NCI-H1092 treated with DMSO at 0.1 percent for 48 hours (cell line): ENCODE data around the gene CNPY1.

Experiments
- DNase-seq: peaks from one replicate; lab custom pipeline; 2025; lab: John Stamatoyannopoulos, UW

CNPY1 gene

DNA sequence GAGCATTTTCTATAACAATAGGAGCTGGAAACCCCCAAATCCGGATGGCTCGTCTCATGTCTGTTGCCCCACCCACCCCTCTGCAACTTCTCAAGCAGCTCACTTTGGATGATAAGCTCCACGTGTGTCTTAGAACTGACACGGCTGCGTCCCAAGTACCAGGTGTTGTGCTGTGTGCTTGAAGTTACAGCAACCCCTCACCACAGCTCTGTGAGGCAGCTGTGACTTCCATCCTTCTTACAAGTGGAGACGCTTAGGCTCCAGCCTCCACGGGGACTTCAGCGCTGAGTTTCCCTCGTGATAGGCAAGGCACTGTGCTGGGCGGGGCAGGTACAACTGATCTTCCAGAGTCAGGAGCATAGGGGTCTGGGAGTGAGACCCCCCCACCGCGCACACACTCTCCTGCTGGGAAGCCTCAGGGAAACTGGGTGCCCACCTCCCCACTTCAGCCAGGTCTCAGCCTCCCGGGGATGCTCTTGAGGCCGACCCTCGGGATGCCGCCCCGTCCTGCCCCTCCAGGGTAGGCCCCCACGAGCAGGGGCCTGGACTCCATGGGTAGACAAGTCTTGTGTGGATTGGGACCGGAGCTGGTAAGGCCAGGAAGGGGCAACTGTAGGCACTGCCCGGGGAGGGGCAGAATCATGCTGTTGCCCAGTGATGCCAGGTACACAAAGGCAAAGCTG, 57.1 kb downstream of the CNPY1 start:
- no peak for DNase-seq

DNA sequence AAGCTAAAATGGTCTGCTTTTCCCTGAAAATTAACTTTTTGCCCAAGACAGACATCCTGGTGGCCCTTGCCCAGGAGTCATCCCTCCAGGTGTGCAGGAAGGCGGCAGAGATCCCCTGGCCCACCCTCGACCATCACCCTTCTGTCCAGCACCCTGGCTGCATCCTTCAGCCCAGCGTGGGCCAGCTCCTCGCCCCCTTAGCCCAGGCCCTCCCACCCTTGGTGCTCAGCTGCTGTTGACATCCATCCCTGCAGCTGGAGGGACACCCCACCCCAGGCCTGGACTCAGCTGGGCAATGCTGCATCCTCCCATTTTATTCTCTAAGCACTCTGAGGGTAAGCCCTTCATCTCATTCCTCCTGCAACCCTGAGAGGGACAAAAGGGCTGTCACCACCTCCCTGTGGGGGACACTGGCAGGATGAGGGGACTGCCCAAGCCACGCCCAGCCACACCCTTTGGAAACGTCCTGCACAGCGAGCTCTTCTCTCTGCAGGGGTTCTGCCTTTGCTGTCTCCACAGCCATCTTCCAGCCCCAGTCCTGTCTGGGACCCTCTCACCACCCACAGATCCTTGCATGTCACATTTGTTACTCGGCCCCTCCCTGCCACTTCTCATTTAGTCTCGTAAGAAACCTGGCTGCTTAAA, 57.8 kb downstream of the CNPY1 start:
- DNase-seq = no peak

DNA sequence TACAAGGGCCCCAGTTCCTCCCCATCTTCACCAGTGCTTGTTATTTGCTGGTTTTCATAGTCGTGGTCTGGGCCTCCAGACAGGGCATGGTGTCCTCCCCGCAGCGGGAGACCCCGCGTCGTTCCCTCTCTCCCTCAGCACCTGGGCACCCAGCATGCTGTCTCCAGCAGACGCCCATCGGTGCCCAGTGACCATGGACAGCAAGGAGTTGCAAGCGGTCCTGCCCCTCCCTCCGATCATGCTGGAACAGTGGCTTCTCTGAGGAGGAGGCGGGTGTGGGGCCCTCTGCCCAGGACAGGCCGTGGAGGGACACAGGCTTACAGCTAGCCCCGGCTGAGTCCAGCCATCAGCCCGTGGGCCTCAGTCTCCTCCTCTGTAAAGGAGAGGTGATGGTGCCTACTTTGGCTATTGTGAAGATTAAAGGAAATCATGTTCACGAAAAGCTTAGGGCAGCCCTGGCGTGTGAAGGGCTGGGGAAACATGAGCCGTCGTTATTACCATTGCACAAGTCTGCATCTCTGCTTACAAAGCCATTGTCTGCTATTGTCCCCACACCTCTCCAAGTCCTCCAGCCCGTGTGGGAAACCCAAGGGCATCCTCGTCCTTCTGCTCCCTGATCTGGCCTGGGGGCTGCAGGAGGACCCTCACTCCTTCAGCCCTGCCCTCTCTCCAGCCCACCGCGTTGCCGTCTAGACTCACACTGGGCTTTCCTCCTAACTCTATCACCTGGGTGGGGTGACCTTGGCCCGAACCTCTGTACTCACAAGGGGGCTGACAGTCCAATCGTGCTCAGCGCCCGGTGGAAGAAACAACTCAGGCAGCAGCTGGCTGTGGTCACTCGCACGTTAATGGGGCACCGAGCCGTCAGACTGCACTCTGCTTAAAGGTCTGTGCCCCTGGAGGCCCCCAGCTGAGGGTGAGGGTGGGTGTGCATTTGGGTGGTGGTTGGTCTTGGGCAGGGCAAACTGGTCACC, 58.6 kb downstream of the CNPY1 start:
- no peak for DNase-seq

DNA sequence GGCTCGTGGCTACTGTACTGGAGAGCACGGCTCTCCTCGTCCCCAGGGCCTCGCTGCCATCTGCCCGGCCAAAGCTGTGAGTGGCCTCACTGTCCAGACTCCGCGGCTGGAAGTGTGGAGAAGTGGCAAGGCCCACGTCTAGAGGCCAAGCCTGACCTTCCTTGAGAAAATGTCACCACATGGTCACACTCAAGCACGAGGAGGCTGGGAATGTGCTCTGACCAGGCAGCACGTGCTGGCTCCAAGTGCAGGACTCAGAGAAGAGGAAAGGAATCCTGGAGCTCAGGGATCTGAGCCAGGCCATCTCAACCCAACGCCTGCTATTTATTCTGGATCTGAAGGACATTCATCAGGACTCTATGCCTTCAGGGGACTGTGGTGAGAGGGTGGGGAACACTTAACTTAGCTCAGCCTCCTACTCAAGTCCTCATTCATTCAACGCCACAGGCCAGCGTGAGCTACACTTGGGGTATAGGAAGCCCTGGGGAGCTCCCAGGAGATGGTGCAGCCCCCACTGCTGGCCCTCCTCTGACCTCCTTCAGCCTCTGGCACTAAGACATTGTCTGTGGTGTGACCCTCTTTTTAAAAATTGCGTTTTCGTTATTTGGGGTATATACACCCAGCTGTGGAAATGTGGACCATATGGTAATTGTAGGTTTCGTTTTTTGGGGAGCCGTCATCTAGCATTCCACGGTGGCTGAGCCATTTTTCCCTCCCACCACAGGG, 59.4 kb downstream of the CNPY1 start:
- DNase-seq = no peak

DNA sequence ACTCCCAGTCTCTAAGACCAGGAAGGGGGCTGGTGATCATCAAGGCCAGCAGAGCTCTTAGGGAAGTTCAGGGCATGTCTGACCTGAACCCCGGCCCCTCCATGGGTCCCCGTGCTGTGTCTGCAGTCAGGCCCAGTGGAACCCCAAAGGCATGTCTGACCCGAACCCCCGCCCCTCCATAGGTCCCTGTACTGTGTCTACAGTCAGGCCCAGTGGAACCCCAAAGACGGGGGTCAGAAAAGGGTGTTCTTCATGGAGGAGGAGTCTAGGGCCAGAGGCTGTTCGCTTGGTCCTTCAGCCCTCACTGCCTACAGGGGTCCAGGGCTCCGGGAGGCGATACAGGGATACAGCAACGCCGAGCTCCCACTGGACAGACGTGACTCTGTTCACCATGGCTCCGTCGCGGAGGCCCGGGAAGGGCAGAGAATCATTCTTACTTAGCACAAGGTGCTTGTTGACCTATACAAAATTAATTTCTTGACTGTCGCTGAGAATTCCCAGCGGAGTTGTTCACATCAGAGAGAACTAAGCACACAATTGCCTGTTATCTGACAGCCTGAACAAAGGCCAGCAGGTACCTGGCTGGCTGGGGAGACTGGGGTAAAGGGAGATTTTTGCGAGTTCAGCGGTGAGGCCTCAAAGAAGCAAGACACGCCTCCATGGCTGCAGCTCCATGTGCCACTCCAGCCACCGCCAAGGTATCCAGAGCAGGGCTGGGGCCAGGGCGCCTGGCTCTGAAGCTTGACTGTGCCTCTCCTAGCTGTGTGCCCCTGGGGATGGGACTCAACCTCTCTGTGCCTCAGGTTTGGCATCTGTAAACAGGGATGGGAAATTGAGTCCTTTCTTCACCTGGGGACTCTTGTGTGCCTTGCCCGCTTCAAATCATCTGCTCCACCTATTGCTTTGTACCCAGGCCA, 61.6 kb downstream of the CNPY1 start:
- DNase-seq = no peak

DNA sequence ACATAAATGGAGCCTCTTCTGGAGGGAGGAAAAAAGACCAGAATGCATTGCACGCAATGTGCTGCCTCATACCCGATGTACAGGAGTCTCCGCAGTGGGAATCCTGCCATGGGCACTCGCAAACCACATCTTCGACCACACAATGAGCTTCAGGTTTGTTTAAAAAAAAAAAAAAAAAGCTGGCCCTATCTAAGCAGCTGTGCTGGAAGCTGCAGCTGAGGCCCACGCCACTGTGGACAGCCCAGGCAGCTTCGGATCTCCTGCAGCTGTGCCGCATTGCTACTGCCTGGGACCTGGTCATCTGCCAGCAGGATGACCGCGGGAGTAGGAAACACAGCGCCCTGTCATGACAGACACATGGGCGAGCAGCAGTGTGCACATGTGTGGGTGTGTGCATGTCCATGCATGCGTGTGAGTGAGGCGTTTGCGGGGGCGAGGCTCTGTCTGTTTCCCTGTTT, 62.5 kb downstream of the CNPY1 start:
- DNase-seq = no peak

DNA sequence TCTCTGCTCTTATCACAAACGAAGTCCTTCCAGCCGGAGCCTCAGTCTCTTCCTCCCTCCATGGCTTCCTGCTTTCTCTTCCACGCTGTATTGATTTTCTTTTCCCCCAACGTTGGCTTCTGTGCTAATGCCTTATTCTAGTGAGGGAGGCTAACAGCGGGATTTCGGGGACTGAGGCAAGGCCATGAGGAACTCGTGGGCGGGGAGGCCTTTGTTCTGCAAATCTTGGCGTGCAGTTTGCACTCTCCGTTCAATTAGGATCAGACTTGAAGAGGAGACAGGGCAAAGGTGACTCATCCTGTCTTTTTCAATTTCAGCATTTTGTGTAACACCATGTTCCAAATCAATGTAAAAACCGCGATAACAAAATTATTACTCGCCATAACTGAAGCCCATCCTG, 63.1 kb downstream of the CNPY1 start:
- DNase-seq = no peak

DNA sequence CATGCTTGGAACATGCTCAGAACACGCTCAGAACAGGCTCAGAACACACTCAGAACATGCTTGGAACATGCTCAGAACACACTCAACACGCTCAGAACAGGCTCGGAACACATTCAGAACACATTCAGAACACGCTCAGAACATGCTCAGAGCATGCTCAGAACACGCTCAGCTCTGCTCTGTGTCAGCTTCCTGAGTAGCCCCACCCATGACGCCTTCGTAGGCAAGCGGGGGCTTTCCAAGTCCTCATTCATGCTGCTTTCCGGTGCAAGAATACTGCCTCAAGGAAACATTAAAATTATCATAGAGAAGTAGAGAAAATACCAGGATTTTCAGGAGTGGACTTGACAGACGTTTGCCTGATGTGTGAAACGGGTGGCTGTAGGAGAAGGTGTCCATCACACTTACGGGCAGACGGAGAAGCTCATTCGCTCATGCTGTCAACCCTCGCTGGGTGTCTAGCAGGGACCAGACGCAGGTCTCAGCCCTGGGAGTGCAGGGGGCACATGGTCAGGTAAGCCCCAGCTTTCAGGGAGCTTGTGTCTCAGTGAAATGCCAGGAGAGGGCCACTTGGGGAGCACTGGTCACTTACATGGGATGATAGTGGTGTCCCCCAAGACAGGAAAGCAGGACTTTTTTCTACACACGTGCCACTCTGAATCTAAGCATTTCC, 63.7 kb downstream of the CNPY1 start:
- DNase-seq = no peak

DNA sequence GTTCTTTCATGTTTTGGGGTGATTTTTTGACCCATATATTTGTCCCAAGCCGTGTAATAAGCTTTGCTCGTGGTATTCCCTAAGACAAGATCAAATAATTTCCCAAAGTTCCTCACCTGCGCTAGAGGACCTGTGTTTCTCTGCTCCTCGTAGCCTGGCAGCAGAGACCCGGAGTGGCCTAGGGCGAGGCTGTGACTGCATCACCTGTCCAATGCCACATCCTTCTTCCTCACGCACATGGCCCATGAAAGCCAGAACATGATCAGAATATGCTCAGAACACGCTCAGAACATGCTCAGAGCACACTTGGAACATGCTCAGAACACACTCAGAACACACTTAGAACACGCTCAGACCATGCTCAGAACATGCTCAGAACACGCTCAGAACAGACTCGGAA, 64.6 kb downstream of the CNPY1 start:
- DNase-seq = no peak

DNA sequence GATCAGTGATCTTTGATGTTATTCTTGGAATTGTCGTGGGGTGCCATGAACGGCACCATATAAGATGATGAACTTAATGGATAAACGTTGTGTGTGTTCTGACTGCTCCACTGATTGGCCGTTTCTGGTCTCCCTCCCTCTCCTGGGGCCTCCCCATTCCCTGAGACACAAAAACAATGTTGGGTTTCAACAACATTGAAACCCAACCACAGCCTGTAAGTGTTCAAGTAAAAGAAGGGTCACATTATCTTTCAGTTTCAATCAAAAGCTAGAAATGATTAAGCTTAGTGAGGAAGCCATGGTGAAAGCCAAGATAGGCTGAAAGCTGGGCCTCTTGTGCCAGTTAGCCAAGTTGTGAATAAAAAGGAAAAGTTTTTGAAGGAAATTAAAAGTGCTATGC, 68.9 kb downstream of the CNPY1 start:
- DNase-seq = no peak

DNA sequence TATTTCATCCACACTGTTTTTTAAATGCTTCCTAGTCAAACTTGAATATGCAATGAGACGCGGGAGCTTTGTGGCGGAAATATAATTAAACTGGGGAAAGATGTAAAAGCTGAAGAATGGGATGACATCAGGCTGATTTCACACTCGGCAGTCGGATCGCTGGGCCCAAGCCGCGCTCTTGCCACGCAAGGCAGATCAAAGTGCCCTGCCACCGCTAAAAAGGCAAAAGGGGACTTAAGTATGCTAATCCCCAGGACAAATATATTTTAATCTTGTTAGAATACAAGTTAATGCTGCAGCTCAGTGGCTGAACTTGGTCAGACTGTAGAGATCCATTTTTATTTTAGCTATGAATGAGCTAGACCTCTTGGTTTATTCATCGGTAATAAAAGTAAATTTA, 74.6 kb downstream of the CNPY1 start:
- DNase-seq = no peak

DNA sequence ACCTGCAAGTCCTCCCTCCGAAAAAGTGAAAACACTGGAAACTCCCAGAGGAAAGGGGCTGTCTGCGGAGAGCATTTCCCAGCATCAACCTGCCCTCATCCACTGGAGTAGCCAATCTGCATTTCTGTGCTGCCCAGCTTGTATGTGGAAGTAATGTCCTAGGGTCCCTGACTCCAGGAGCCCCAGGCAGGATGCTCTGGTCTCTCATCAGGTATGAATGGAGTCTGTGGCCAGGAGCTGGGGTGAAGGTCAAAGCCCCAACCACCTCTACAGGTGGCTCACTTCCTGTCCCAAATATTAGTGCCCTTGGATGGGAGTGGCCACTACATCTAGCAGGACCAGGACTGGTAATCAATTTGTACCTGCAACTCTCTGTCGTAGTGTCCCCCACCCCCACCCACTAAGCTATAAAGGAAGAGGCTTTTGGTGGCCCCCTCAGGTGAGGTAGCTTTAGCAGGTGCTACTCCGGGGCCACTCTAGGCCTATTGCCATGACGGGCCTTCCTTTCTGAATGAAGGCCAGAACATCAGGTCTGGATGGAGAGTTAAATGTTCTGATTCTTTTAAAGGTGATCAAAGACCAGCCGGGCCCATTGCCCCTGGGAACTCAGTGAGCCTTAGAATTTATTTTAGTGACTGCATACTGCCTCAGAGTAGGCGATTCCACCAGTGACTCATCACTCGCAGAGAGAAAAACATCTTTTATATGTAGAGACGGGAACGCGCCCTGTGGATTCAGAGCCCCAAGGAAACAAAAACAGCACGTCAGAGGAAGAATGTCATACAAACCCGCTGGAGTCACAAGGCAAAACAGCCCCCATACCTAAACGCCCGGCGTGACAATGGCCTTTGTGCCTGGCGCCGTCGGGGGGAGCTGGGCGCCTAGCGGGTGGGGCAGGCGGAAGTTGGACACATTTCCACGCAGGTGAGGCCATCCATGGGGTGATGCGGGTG, 75.4 kb downstream of the CNPY1 start:
- DNase-seq = no peak

DNA sequence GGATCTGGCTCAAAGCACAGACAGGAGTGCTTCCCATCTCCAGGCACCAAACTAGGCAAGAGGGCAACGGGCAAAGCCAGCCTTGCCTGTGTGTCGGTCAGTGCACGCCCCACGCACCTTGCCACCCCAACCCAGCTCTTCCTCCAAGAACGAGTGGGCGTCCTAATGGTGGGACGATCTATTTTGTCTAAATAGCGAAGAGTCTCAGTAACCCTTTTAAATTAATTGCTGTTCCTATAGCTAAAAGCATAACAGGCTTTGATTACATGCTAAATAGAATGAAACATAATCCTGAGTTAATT, 76.2 kb downstream of the CNPY1 start:
- no peak for DNase-seq

DNA sequence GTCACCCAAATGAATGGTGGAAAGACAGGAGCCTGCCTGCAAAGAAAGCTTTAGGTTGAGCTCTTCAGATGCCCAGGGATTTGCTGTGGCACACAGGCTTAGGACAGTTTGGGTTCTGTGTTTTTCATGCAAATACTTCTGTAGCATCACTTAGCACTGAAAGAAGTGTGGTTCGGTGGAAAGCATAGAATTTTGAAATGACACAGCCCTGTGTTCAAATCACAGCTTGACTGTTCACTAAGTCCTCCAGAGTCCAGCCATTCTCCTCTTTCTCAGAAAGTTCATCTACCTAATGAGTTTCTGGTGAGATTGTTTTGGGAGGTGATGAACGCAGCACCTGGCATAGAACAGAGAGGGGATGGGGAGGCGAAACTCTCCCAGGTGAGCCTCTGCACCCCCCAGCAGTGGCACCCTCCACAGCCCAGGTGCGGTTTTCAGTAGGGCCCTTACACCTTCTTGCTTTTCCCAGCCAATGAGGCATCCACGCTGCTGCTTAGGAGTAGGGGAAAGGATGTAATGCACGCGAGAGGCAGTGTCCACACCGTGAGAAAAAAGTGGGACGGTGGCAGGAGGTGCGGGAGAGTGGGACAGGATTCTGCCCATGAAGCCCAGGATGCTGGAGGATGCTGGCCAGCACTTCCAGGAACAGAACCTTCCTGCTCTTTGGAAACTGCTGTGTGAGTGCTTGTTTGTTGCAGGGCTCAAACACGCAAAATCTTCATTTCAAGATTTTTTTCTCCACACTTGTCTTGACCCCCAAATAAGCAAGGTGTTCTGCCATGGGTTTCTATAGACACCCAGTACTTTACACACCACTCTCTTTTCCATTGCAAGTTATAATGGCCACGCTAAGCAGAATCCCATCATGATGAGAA, 76.8 kb downstream of the CNPY1 start:
- no peak for DNase-seq

DNA sequence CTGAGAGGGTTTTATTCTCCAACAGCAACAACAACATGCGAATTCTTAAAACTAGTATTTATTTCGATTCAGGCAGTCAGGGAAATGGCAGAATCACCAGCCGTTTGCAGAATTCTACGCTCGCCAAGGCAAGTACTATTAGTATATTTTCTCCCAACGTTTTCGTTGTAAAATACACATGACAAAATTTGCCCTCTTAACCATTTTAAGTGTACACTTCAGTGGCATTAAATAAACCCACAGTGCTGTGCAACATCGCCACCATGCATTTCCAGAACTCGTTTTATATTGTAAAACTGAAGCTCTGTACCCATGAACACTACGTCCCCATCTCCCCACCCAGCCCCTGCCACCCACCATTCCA, 77.6 kb downstream of the CNPY1 start:
- DNase-seq = no peak

DNA sequence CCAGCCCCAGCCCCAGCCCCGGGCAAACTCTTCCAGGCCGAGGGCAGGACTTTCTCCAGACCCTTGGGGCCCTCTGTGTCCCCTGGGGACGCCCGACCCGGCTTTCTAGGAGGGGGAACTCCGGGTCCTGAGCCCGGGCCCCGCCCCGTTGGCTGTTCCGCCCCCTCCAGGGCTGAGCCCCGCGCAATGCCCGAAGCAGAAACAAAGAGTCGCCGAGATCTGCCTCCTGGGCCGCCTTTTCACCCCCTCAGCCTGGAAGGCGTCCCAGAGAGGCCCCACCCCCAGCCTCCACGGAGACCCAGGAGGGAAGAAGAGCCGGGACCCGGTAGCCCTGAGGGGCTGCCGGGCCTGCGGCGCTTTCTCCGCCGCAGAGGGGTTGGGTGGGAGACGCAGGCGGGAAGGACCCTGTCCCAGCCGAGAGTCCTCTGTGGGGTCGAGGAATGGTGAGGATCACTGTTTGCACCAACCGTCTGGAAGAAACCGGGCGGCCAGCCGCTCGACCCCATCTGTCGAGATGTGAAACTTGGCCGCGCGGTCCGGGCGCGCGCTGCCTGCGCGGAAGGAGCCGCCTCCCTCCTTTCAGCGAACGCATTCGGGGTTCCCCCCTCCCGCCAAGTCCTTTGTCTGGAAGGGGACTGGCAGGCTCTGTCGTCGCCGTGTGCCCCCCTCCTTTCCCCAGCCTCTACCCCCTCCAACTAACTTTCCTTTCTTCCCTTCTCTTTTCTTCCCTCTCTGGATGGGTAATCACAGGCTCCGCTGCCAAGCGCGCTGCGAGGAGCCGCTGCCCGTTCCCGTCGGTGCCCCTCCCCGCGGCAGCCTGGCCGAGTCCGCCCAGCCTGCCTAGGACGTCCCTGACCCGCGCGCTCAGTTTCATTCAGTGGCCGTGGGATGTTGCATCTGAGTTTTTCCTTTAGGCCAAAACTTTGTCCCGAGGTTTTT, 78.2 kb downstream of the CNPY1 start:
- DNase-seq = peak; percentile 24
